Stimulated activated CD8-positive, alpha-beta memory T cell treated with anti-CD3 and anti-CD28 coated beads, Interleukin-4, amount 100 ng/mL, for 1 hour (primary cell): ENCODE data around the gene SLC25A41.
"Not testable (repeated sequence)": the region's sequence is repeated elsewhere in the genome, so short reads cannot be mapped to it uniquely, and the experiment has no call there.

Experiments
- DNase-seq, 2 donors: peaks; one replicate each; pipeline ENCODE4 v3.0.0-alpha.2; 2020; ENCODE audit warnings: low read depth in 2 of 2, low spot score in 1 of 2

Gene SLC25A41

GRCh38 chr19:6412061-6412446 lies 21.5 kb downstream of the SLC25A41 start:
- DNase-seq = no peak

GRCh38 chr19:6409346-6409745 lies 24.2 kb downstream of the SLC25A41 start:
- DNase-seq = no peak

- no peak for DNase-seq
These were observed 27.2 kb downstream of the SLC25A41 start for GRCh38 chr19:6406401-6406800.

GRCh38 chr19:6402837-6403608 lies 30.5 kb downstream of the SLC25A41 start:
- DNase-seq = no peak

GRCh38 chr19:6402058-6402457 lies 31.5 kb downstream of the SLC25A41 start:
- no peak for DNase-seq

GRCh38 chr19:6400062-6400944 lies 33.3 kb downstream of the SLC25A41 start:
- not testable (repeated sequence) for DNase-seq

- no peak for DNase-seq
These were observed 37.3 kb downstream of the SLC25A41 start for GRCh38 chr19:6396305-6396704.

- no peak for DNase-seq
These were observed 38.7 kb downstream of the SLC25A41 start for GRCh38 chr19:6394831-6395230.

- DNase-seq = peak in 1 of 2 donors; percentile 54
These were observed 39.6 kb downstream of the SLC25A41 start for GRCh38 chr19:6393983-6394412.

- DNase-seq = peak; percentile 90 to 93
These were observed 40.2 kb downstream of the SLC25A41 start, which contains the start of gene GTF2F1 for GRCh38 chr19:6393074-6393982. Gene GTF2F1 (minus strand): TSS chr19:6393164. CDS start chr19:6392995, 169 bp downstream.

- DNase-seq = no peak
These were observed 41.1 kb downstream of the SLC25A41 start for GRCh38 chr19:6392221-6393073.

GRCh38 chr19:6387372-6387771 lies 46.2 kb downstream of the SLC25A41 start:
- DNase-seq = no peak

- DNase-seq = no peak
These were observed 49.2 kb downstream of the SLC25A41 start for GRCh38 chr19:6384381-6384780.

- DNase-seq = no peak
These were observed 50.4 kb downstream of the SLC25A41 start for GRCh38 chr19:6383188-6383587.

GRCh38 chr19:6381030-6381750 lies 52.4 kb downstream of the SLC25A41 start:
- no peak for DNase-seq

- DNase-seq = no peak
These were observed 53.8 kb downstream of the SLC25A41 start for GRCh38 chr19:6379744-6380143.

- DNase-seq = no peak
These were observed 55.1 kb downstream of the SLC25A41 start for GRCh38 chr19:6378486-6378885.

- DNase-seq = no peak
These were observed 55.5 kb downstream of the SLC25A41 start for GRCh38 chr19:6378041-6378440.

GRCh38 chr19:6376512-6377190 lies 56.9 kb downstream of the SLC25A41 start:
- DNase-seq = no peak
